K562 (cell line): ENCODE measurements around the gene PHYKPL. TPM values are rescaled to one million over a fixed set of nuclear protein-coding genes. Genes with fewer than 3 reads are reported as not detected.
A peak's percentile ranks its signal among the peaks of the same experiment; 100 is the strongest.

Source experiments
- BCOR ChIP-seq: fragments of 450-650 bp; IDR thresholded peaks from 2 replicates; pipeline ENCODE4 v1.6.1; 2016
- CBFA2T3 ChIP-seq: fragments of 450-650 bp; IDR thresholded peaks from 2 replicates; pipeline ENCODE4 v1.6.1; 2017
- CEBPG ChIP-seq, 3 experiments: fragments of 200-800 bp in 1 of 3; sonication (Bioruptor generic) in 1 of 3; sonication (generic) in 1 of 3; formaldehyde crosslinking in 1 of 3; IDR thresholded peaks in 2 of 3; conservative IDR thresholded peaks in 1 of 3; 2 replicates each; pipeline versions ENCODE4 v1.6.1 to v1.8.0; 2016 to 2022; ENCODE audit warnings: missing compliant biosample characterization in 2 of 3, missing genetic modification characterization in 2 of 3, mild to moderate bottlenecking in 1 of 3, missing genetic modification reagents in 1 of 3
- DEAF1 ChIP-seq: fragments of 450-650 bp; formaldehyde crosslinking; IDR thresholded peaks from 2 replicates; pipeline ENCODE4 v1.4.0; 2020; ENCODE audit warnings: mild to moderate bottlenecking, moderate library complexity
- EGR1 ChIP-seq: fragments of 450-650 bp; conservative IDR thresholded peaks from 2 replicates; pipeline ENCODE4 v1.6.1; 2017; ENCODE audit warnings: mild to moderate bottlenecking
- HDAC1 ChIP-seq, 2 experiments: fragments of 450-650 bp; IDR thresholded peaks; 2 replicates each; pipeline ENCODE4 v1.6.1; 2016 to 2017; ENCODE audit warnings: inconsistent platforms in 1 of 2, mild to moderate bottlenecking in 1 of 2, moderate library complexity in 1 of 2
- MGA ChIP-seq: fragments of 450-650 bp; IDR thresholded peaks from 2 replicates; pipeline ENCODE4 v1.6.1; 2016; ENCODE audit warnings: mild to moderate bottlenecking, moderate library complexity
- POLR2H ChIP-seq: IDR thresholded peaks from 2 replicates; pipeline ENCODE4 v1.6.1; 2016; ENCODE audit warnings: missing genetic modification characterization, low read depth, mild to moderate bottlenecking, control low read depth, missing compliant biosample characterization, moderate library complexity
- PRDM10 ChIP-seq: fragments of 450-650 bp; IDR thresholded peaks from 2 replicates; pipeline ENCODE4 v1.6.1; 2018; ENCODE audit not compliant: partially characterized antibody
- ZBTB43 ChIP-seq: sonication (generic); formaldehyde crosslinking; IDR thresholded peaks from 2 replicates; pipeline ENCODE4 v1.8.0; 2023; ENCODE audit warnings: mild to moderate bottlenecking, missing genetic modification reagents
- polyA plus RNA-seq, 8 experiments: library from polyadenylated mRNA; depleted of rRNA in 4 of 8; stranded (reverse) in 5 of 8; unstranded in 3 of 8; fragments of >200 nt; fragmentation: Nextera tagmentation in 2 of 8; fragmentation: Illumina TruSeq in 1 of 8; extraction: Ambion mirVana in 2 of 8; extraction: Trizol in 1 of 8; gene quantifications; 2 replicates each; pipeline versions ENCODE4 v1.2.1 to v1.2.3, GENCODE V29; 2011 to 2014; ENCODE audit warnings: inconsistent platforms in 1 of 8, missing spikeins in 1 of 8
- total RNA-seq, 7 experiments: library from RNA; depleted of rRNA in 6 of 7; stranded (reverse); fragments of >200 nt in 6 of 7; fragmentation: Illumina TruSeq in 2 of 7; extraction: Trizol in 2 of 7; gene quantifications; 2 replicates each; pipeline versions ENCODE4 v1.2.1 to v1.2.3, GENCODE V29; 2011 to 2021; ENCODE audit warnings: low replicate concordance in 1 of 7

The PHYKPL gene
- total and polyA plus RNA-seq, 9 of the 15 experiments (the other 6 are each of a cell fraction or from before 2014, with no cell fraction given), result 4.7 to 34.7 (median 18.6) TPM

- peak; percentile 81 for TF ChIP-seq MGA
- TF ChIP-seq DEAF1 (CRISPR knock-in tag), result no peak
- no peak for TF ChIP-seq CBFA2T3
- peak; percentile 58 for TF ChIP-seq EGR1
- TF ChIP-seq BCOR, result no peak
- no peak for TF ChIP-seq ZBTB43
- TF ChIP-seq HDAC1 (IDR thresholded peaks at IDR 0.05), result no peak
- no peak for TF ChIP-seq CEBPG (CRISPR knock-in tag; IDR thresholded peaks at IDR 0.05)
- TF ChIP-seq CEBPG (tag; conservative IDR thresholded peaks at IDR 0.05 in 1 of 2, IDR thresholded peaks at IDR 0.05 in 1 of 2), result no peak
- TF ChIP-seq PRDM10, result no peak
- no peak for TF ChIP-seq POLR2H (tag)
These were observed 4.1 kb upstream of the PHYKPL start (continued) for GRCh38 chr5:178236679-178237078.
